Measurements from ENCODE around the gene GPR55.
A peak's percentile ranks its signal among the peaks of the same experiment; 100 is the strongest.

The GPR55 gene

GRCh38 chr2:230879271-230879882, 45.7 kb downstream of the GPR55 start:
- no peak for DNase-seq (ENCODE audit: low spot score)

GRCh38 chr2:230878599-230879188, 46.3 kb downstream of the GPR55 start:
- no peak for DNase-seq (ENCODE audit: low spot score)

GRCh38 chr2:230877759-230878598, 47.1 kb downstream of the GPR55 start:
- DNase-seq (ENCODE audit: low spot score): peak; percentile 50

GRCh38 chr2:230877116-230877758, 47.8 kb downstream of the GPR55 start:
- DNase-seq (ENCODE audit: low spot score): no peak

- no peak for DNase-seq (ENCODE audit: low spot score)
Observed at GRCh38 chr2:230875347-230876315, 49.4 kb downstream of the GPR55 start.

- DNase-seq (ENCODE audit: low spot score): no peak
Observed at GRCh38 chr2:230874876-230875275, 50.2 kb downstream of the GPR55 start.

- DNase-seq (ENCODE audit: low spot score): no peak
Observed at GRCh38 chr2:230874456-230874855, 50.6 kb downstream of the GPR55 start.

GRCh38 chr2:230873661-230874401, 51.2 kb downstream of the GPR55 start:
- DNase-seq (ENCODE audit: low spot score): peak; percentile 73

- DNase-seq (ENCODE audit: low spot score): peak; percentile 52
Observed at GRCh38 chr2:230872968-230873660, 51.9 kb downstream of the GPR55 start.

GRCh38 chr2:230872151-230872967, 52.7 kb downstream of the GPR55 start:
- no peak for DNase-seq (ENCODE audit: low spot score)

GRCh38 chr2:230871361-230872150, 53.5 kb downstream of the GPR55 start:
- DNase-seq (ENCODE audit: low spot score): no peak

GRCh38 chr2:230870544-230871360, 54.3 kb downstream of the GPR55 start:
- no peak for DNase-seq (ENCODE audit: low spot score)

- DNase-seq (ENCODE audit: low spot score): no peak
Observed at GRCh38 chr2:230869914-230870543, 55.0 kb downstream of the GPR55 start.

GRCh38 chr2:230868947-230869913, 55.8 kb downstream of the GPR55 start:
- no peak for DNase-seq (ENCODE audit: low spot score)

GRCh38 chr2:230868161-230868946, 56.7 kb downstream of the GPR55 start:
- DNase-seq (ENCODE audit: low spot score): no peak

Data from NAMALWA (cell line).